Measurements from ENCODE around the gene CFAP58. TPM values are rescaled to one million over a fixed set of nuclear protein-coding genes. Genes with fewer than 3 reads are reported as not detected.

CFAP58 gene
- total and polyA plus RNA-seq, 2 donors (not counting 1 experiment from before 2014, with no cell fraction given) = not detected

DNA sequence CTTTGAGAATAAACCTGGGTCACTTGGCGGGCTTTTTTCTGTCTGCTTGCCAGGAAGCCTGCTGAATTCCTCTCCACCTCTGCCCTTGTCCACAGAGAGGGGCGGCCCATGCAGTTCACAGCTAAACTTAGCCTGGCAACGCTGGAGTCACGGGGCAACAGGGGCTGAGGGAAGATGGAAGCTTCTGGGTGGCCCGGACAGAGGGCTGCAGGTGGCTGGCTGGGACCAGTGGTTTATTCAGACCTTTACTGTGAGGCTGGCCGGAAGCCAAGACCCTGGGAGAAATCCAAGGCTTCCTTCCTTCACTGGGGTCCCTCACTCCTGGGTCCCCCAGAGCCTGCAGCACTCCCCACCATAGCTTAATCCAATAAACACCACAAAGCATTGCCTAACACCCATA is 32.4 kb upstream of the CFAP58 start:
- TF ChIP-seq, protein P1, sequence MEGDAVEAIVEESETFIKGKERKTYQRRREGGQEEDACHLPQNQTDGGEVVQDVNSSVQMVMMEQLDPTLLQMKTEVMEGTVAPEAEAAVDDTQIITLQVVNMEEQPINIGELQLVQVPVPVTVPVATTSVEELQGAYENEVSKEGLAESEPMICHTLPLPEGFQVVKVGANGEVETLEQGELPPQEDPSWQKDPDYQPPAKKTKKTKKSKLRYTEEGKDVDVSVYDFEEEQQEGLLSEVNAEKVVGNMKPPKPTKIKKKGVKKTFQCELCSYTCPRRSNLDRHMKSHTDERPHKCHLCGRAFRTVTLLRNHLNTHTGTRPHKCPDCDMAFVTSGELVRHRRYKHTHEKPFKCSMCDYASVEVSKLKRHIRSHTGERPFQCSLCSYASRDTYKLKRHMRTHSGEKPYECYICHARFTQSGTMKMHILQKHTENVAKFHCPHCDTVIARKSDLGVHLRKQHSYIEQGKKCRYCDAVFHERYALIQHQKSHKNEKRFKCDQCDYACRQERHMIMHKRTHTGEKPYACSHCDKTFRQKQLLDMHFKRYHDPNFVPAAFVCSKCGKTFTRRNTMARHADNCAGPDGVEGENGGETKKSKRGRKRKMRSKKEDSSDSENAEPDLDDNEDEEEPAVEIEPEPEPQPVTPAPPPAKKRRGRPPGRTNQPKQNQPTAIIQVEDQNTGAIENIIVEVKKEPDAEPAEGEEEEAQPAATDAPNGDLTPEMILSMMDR (IDR thresholded peaks at IDR 0.05) = no peak
- no peak for TF ChIP-seq EZH2 (IDR thresholded peaks at IDR 0.05; ENCODE audit: borderline replicate concordance, insufficient read depth, low read depth, low read length, poor library complexity, severe bottlenecking)
- peak overlapping the region; percentile 72 for H3K4me2 ChIP-seq (replicated peaks; ENCODE audit: low read depth, low read length, poor library complexity, severe bottlenecking)
- WGBS (ENCODE audit: insufficient coverage) = 79% methylated on average over 4 of the region's 6 CpGs
- CTCF ChIA-PET = interaction anchor here (1.1 to 23.3 kb wide), 7 partner anchors 10 to 33 kb away, joined by 3 to 594 read pairs (median 9); partner anchors contain the start of genes CFAP58 and ITPRIP
- no peak overlapping the region for H3K9ac ChIP-seq (ENCODE audit: low read length)
- peak overlapping the region in 1 of 2 donors; percentile 67 for H3K27ac ChIP-seq (ENCODE audit: low read length in 2 of 2)
- no peak for DNase-seq
- no peaks in the 10 kb centered on the region for H3K9me3 Mint-ChIP-seq (ENCODE audit: insufficient read depth)
- H3K27ac Mint-ChIP-seq = peak overlapping the region; percentile 6
- peaks cover 0 to 4% (median 0%) of the 10 kb centered on the region in 3 donors for H3K9me3 ChIP-seq (ENCODE audit: control extremely low read depth in 1 of 3, control insufficient read depth in 2 of 3, insufficient read depth in 1 of 3, low read length in 2 of 3)
- H3K27me3 ChIP-seq (replicated peaks in 1 of 4; ENCODE audit: control extremely low read depth in 1 of 4, control insufficient read depth in 3 of 4, insufficient read depth in 4 of 4, low read length in 3 of 4) = no peaks in the 10 kb centered on the region
- H3K4me3 ChIP-seq (ENCODE audit: control extremely low read depth in 1 of 5, extremely low read depth in 1 of 5, insufficient read depth in 1 of 5, low read depth in 2 of 5, low read length in 4 of 5) = no peak overlapping the region
- peaks cover 84 to 90% of the 10 kb centered on the region in 2 donors for H3K4me1 ChIP-seq (ENCODE audit: control insufficient read depth in 2 of 2, insufficient read depth in 2 of 2, low read length in 2 of 2)
- intact Hi-C loops (cut with micrococcal nuclease) = no loop called here
- no peak overlapping the region for H3K4me3 Mint-ChIP-seq
- no peaks in the 10 kb centered on the region for H3K27me3 Mint-ChIP-seq
- POLR2A ChIA-PET = interaction anchor here (2.1 kb wide), 1 partner anchor 16 kb away, joined by 6 read pairs; no protein-coding TSS in a partner anchor
- H3K79me2 ChIP-seq (ENCODE audit: control insufficient read depth, insufficient read depth, low read length) = peaks cover 97% of the 10 kb centered on the region
- peaks cover 100% of the 10 kb centered on the region for H4K20me1 ChIP-seq (ENCODE audit: control insufficient read depth, insufficient read depth, low read length, poor library complexity, severe bottlenecking)
- ATAC-seq (ENCODE audit: low read depth) = no peak
- no peak overlapping the region for H2AFZ ChIP-seq (ENCODE audit: insufficient read depth, low read depth, low read length, poor library complexity, severe bottlenecking)
- peaks cover 0 to 18% of the 10 kb centered on the region in 2 experiments for H3K36me3 ChIP-seq (replicated peaks in 1 of 2; ENCODE audit: control extremely low read depth in 1 of 2, control insufficient read depth in 1 of 2, extremely low read depth in 1 of 2, insufficient read depth in 2 of 2, low read length in 1 of 2)
- peaks cover 90% of the 10 kb centered on the region for H3K4me1 Mint-ChIP-seq

DNA sequence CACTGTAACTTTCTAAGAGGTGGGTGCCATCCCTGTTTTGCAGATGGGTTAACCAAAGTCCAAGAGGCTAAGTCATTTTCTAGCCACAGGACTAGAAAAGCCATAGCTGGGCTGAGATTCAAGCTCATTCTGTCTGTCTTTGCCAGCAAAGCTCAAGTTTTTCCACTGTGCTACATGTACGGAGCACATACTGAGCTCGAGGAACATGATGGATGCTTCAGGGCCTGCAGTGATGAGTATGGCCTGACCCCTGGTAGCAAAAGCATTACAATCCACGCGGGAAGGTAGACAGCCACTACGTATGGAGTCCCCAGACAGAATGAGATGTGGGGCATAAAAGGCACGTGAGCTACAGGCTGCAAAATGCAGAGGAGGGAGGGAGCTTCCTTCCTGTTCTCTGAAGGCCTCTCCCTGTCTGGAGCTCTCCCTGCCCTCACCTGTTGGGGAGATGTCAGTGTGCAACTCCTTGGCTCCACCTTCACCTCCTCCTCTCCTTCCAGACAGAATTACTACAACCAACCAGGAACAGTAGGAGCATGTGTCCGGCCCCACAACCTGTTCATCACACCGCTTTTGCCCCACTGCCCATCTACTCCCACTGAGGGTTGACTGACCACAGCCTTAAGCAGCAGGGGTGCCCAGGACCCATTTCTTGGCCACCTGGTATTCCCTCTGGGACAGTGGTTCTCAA is 31.8 kb upstream of the CFAP58 start:
- Histone ChIP-seq H3K9ac (ENCODE audit: low read length) (peak overlapping the region; percentile 21), H3K79me2 (ENCODE audit: control insufficient read depth, insufficient read depth, low read length) (peaks cover 100% of the 10 kb centered on the region), H4K20me1 (ENCODE audit: control insufficient read depth, insufficient read depth, low read length, poor library complexity, severe bottlenecking) (peaks cover 100% of the 10 kb centered on the region), H3K9me3 (ENCODE audit: control extremely low read depth in 1 of 3, control insufficient read depth in 2 of 3, insufficient read depth in 1 of 3, low read length in 2 of 3) (peaks cover 0 to 4% (median 0%) of the 10 kb centered on the region in 3 donors), H3K4me3 (ENCODE audit: control extremely low read depth in 1 of 5, extremely low read depth in 1 of 5, insufficient read depth in 1 of 5, low read depth in 2 of 5, low read length in 4 of 5) (peak overlapping the region in 1 of 5 experiments; percentile 13), H3K27me3 (replicated peaks in 1 of 4; ENCODE audit: control extremely low read depth in 1 of 4, control insufficient read depth in 3 of 4, insufficient read depth in 4 of 4, low read length in 3 of 4) (no peaks in the 10 kb centered on the region), H3K36me3 (replicated peaks in 1 of 2; ENCODE audit: control extremely low read depth in 1 of 2, control insufficient read depth in 1 of 2, extremely low read depth in 1 of 2, insufficient read depth in 2 of 2, low read length in 1 of 2) (peaks cover 0 to 14% of the 10 kb centered on the region in 2 experiments), H3K4me1 (ENCODE audit: control insufficient read depth in 2 of 2, insufficient read depth in 2 of 2, low read length in 2 of 2) (peaks cover 91 to 97% of the 10 kb centered on the region in 2 donors), H3K4me2 (replicated peaks; ENCODE audit: low read depth, low read length, poor library complexity, severe bottlenecking) (peak overlapping the region; percentile 72), H2AFZ (ENCODE audit: insufficient read depth, low read depth, low read length, poor library complexity, severe bottlenecking) (no peak overlapping the region), H3K27ac (ENCODE audit: low read length in 2 of 2) (peak overlapping the region in 1 of 2 donors; percentile 67)
- intact Hi-C loops (cut with micrococcal nuclease) = no loop called here
- H3K4me1 Mint-ChIP-seq = peaks cover 93% of the 10 kb centered on the region
- WGBS (ENCODE audit: insufficient coverage) = 51% methylated on average over 7 of the region's 8 CpGs
- H3K4me3 Mint-ChIP-seq = peak overlapping the region; percentile 58
- no peaks in the 10 kb centered on the region for H3K27me3 Mint-ChIP-seq
- POLR2A ChIA-PET = interaction anchor here (2.1 kb wide), 1 partner anchor 16 kb away, joined by 6 read pairs; no protein-coding TSS in a partner anchor
- DNase-seq (no peak), ATAC-seq (ENCODE audit: low read depth) (no peak)
- CTCF ChIA-PET = interaction anchor here (0.9 to 23.3 kb wide), 7 partner anchors 11 to 30 kb away, joined by 3 to 594 read pairs (median 9); partner anchors contain the start of genes CFAP58 and ITPRIP
- no peak for TF ChIP-seq EZH2 (IDR thresholded peaks at IDR 0.05; ENCODE audit: borderline replicate concordance, insufficient read depth, low read depth, low read length, poor library complexity, severe bottlenecking)
- TF ChIP-seq, protein P1 (IDR thresholded peaks at IDR 0.05) = no peak
- H3K9me3 Mint-ChIP-seq (ENCODE audit: insufficient read depth) = no peaks in the 10 kb centered on the region
- peak overlapping the region; percentile 80 for H3K27ac Mint-ChIP-seq

Data from B cell (primary cell).